SU-DHL-6 (cell line): Measurements from ENCODE around the gene EXOC2.

ENCODE experiments used
- CTCF ChIP-seq: fragments of 200-600 bp; sonication (generic); IDR thresholded peaks from one replicate; pipeline ENCODE4 v1.5.1; 2017; ENCODE audit warnings: antibody characterized with exemption, mild to moderate bottlenecking, low read length, moderate library complexity; ENCODE audit not compliant: insufficient read depth, poor library complexity, severe bottlenecking
- EZH2phosphoT487 ChIP-seq: fragments of 200-600 bp; sonication (generic), shearing (Covaris generic); conservative IDR thresholded peaks from 2 replicates; pipeline ENCODE4 v1.6.1; 2018; ENCODE audit warnings: mild to moderate bottlenecking, antibody characterized with exemption, low read length, moderate library complexity, mixed read lengths

- TF ChIP-seq CTCF (no peak), EZH2phosphoT487 (no peak)
Observed at GRCh38 chr6:689223-689622, 3.7 kb downstream of the EXOC2 start.
